ENCODE measurements around the gene BORCS8.

The BORCS8 gene

DNA sequence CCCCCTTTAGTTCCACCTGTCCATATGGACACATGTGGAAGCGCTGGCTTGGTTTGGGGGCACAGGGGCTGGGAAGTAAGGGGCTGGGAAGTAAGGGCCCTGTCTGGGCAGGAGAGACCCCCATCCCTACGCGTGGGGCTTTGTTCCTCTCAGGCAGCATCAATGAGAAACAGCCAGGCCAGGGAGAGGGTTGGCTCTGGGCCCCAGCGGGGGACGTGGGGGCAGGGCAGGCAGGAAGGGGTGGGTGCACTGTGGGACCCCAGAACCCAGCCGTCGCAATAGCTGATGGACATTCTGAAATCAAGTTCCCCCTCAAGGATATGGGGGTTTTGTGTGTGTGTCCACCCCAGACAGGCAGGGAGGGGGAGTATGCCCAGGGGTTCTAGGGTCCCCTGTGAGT is 21.0 kb upstream of the BORCS8 start:
- no peak for ATAC-seq
- no peak for TF ChIP-seq ARNTL (CRISPR knock-in tag; IDR thresholded peaks at IDR 0.05; ENCODE audit: borderline replicate concordance, low read depth)
- no peak for TF ChIP-seq TCF4 (CRISPR knock-in tag; IDR thresholded peaks at IDR 0.05; ENCODE audit: borderline replicate concordance)
- TF ChIP-seq, protein P1, sequence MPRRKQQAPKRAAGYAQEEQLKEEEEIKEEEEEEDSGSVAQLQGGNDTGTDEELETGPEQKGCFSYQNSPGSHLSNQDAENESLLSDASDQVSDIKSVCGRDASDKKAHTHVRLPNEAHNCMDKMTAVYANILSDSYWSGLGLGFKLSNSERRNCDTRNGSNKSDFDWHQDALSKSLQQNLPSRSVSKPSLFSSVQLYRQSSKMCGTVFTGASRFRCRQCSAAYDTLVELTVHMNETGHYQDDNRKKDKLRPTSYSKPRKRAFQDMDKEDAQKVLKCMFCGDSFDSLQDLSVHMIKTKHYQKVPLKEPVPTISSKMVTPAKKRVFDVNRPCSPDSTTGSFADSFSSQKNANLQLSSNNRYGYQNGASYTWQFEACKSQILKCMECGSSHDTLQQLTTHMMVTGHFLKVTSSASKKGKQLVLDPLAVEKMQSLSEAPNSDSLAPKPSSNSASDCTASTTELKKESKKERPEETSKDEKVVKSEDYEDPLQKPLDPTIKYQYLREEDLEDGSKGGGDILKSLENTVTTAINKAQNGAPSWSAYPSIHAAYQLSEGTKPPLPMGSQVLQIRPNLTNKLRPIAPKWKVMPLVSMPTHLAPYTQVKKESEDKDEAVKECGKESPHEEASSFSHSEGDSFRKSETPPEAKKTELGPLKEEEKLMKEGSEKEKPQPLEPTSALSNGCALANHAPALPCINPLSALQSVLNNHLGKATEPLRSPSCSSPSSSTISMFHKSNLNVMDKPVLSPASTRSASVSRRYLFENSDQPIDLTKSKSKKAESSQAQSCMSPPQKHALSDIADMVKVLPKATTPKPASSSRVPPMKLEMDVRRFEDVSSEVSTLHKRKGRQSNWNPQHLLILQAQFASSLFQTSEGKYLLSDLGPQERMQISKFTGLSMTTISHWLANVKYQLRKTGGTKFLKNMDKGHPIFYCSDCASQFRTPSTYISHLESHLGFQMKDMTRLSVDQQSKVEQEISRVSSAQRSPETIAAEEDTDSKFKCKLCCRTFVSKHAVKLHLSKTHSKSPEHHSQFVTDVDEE (CRISPR knock-in tag; IDR thresholded peaks at IDR 0.05): no peak
- no peak for TF ChIP-seq SNAI2 (CRISPR knock-in tag; IDR thresholded peaks at IDR 0.05)
- no peak for TF ChIP-seq RARB (CRISPR knock-in tag; IDR thresholded peaks at IDR 0.05)
- no peak for TF ChIP-seq TOX (CRISPR knock-in tag; IDR thresholded peaks at IDR 0.05; ENCODE audit: borderline replicate concordance)
- TF ChIP-seq CSRNP3 (CRISPR knock-in tag; IDR thresholded peaks at IDR 0.05): no peak
- TF ChIP-seq, protein P2, sequence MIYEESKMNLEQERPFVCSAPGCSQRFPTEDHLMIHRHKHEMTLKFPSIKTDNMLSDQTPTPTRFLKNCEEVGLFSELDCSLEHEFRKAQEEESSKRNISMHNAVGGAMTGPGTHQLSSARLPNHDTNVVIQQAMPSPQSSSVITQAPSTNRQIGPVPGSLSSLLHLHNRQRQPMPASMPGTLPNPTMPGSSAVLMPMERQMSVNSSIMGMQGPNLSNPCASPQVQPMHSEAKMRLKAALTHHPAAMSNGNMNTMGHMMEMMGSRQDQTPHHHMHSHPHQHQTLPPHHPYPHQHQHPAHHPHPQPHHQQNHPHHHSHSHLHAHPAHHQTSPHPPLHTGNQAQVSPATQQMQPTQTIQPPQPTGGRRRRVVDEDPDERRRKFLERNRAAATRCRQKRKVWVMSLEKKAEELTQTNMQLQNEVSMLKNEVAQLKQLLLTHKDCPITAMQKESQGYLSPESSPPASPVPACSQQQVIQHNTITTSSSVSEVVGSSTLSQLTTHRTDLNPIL (CRISPR knock-in tag; IDR thresholded peaks at IDR 0.05; ENCODE audit: low read depth): no peak

- TF ChIP-seq ZNF8 (CRISPR knock-in tag; IDR thresholded peaks at IDR 0.05) (no peak), PATZ1 (CRISPR knock-in tag; IDR thresholded peaks at IDR 0.05; ENCODE audit: borderline replicate concordance) (no peak), CSDC2 (CRISPR knock-in tag; IDR thresholded peaks at IDR 0.05) (no peak), BACH2 (CRISPR knock-in tag; IDR thresholded peaks at IDR 0.05; ENCODE audit: borderline replicate concordance) (no peak), TCF4 (CRISPR knock-in tag; IDR thresholded peaks at IDR 0.05; ENCODE audit: borderline replicate concordance) (no peak), ISL1 (CRISPR knock-in tag; IDR thresholded peaks at IDR 0.05) (no peak), RARB (CRISPR knock-in tag; IDR thresholded peaks at IDR 0.05) (no peak), TOX (CRISPR knock-in tag; IDR thresholded peaks at IDR 0.05; ENCODE audit: borderline replicate concordance) (no peak), OSR1 (CRISPR knock-in tag; IDR thresholded peaks at IDR 0.05) (no peak), SNAI2 (CRISPR knock-in tag; IDR thresholded peaks at IDR 0.05) (no peak), ZNF565 (CRISPR knock-in tag; conservative IDR thresholded peaks at IDR 0.05; ENCODE audit: low read depth) (no peak), PPARA (CRISPR knock-in tag; IDR thresholded peaks at IDR 0.05; ENCODE audit: borderline replicate concordance) (no peak), ZNF70 (CRISPR knock-in tag; IDR thresholded peaks at IDR 0.05) (no peak), ESRRG (CRISPR knock-in tag; IDR thresholded peaks at IDR 0.05) (no peak), GLIS3 (CRISPR knock-in tag; IDR thresholded peaks at IDR 0.05) (no peak)
- TF ChIP-seq, protein P2 (CRISPR knock-in tag; IDR thresholded peaks at IDR 0.05; ENCODE audit: low read depth): no peak
- ATAC-seq: peak; percentile 41
Measured at GRCh38 chr19:19211499-19212420, 19.8 kb upstream of the BORCS8 start, which contains the start of gene NCAN. TSS of gene NCAN (plus strand) at chr19:19211958. CDS start at chr19:19216954, 4,996 bp downstream.

DNA sequence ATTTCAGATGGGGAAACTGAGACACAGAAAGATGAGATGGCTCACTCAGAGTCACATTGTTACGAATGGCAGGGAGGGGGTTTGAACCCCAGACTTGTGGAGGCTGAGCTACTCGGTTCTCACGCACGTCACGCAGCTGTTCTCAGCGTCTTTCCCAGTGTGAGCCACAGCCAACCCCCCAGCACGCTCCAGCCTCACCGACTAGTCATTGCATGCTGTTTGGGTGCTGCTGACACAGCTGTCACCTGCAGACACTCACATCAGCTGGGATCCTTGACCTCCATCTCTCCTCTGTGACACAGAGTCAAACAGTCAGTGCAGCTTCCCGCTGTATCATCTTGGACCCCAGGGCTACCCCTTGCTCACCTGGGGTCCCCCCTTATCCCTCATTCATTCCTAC is 17.4 kb upstream of the BORCS8 start:
- ATAC-seq: no peak
- TF ChIP-seq TCF4 (CRISPR knock-in tag; IDR thresholded peaks at IDR 0.05; ENCODE audit: borderline replicate concordance) (no peak), RARB (CRISPR knock-in tag; IDR thresholded peaks at IDR 0.05) (no peak), ISL1 (CRISPR knock-in tag; IDR thresholded peaks at IDR 0.05) (no peak), ZFP3 (CRISPR knock-in tag; IDR thresholded peaks at IDR 0.05) (no peak)
